ENCODE results near the gene TMEM72. TPM values are rescaled to one million over a fixed set of nuclear protein-coding genes. Genes with fewer than 3 reads are reported as not detected.

Gene TMEM72
- total RNA-seq, 1 donor from 2014 or later: not detected

- Histone ChIP-seq H3K27ac (no peak overlapping the region), H3K27me3 (no peaks in the 10 kb centered on the region), H3K4me3 (no peak overlapping the region), H3K9me3 (no peaks in the 10 kb centered on the region), H3K4me1 (peaks cover 0 to 11% of the 10 kb centered on the region in 2 donors), H3K36me3 (no peaks in the 10 kb centered on the region)
- intact Hi-C loops (cut with DNase I): no loop called here
- peak in 1 of 2 donors; percentile 27 for DNase-seq (ENCODE audit: low spot score in 2 of 2)
- no peak for TF ChIP-seq CTCF (IDR thresholded peaks at IDR 0.05)
Observed at GRCh38 chr10:44883593-44884331, 27.4 kb upstream of the TMEM72 start.

- Histone ChIP-seq H3K4me1 (peaks cover 0 to 7% of the 10 kb centered on the region in 2 donors), H3K9me3 (no peaks in the 10 kb centered on the region), H3K36me3 (no peaks in the 10 kb centered on the region), H3K4me3 (no peak overlapping the region), H3K27ac (no peak overlapping the region), H3K27me3 (no peaks in the 10 kb centered on the region)
- peak in 1 of 2 donors; percentile 16 for DNase-seq (ENCODE audit: low spot score in 2 of 2)
- intact Hi-C loops (cut with DNase I): no loop called here
- TF ChIP-seq CTCF (IDR thresholded peaks at IDR 0.05): no peak
Observed at GRCh38 chr10:44885710-44886109, 25.4 kb upstream of the TMEM72 start.

- intact Hi-C loops (cut with DNase I): no loop called here
- peak in 1 of 2 donors; percentile 34 for DNase-seq (ENCODE audit: low spot score in 2 of 2)
- Histone ChIP-seq H3K9me3 (no peaks in the 10 kb centered on the region), H3K27me3 (no peaks in the 10 kb centered on the region), H3K27ac (no peak overlapping the region), H3K4me1 (peaks cover 0 to 4% of the 10 kb centered on the region in 2 donors), H3K36me3 (no peaks in the 10 kb centered on the region), H3K4me3 (no peak overlapping the region)
- no peak for TF ChIP-seq CTCF (IDR thresholded peaks at IDR 0.05)
Observed at GRCh38 chr10:44886966-44887365, 24.2 kb upstream of the TMEM72 start.

- Histone ChIP-seq H3K27ac (no peak overlapping the region), H3K27me3 (no peaks in the 10 kb centered on the region), H3K4me3 (no peak overlapping the region), H3K9me3 (no peaks in the 10 kb centered on the region), H3K36me3 (no peaks in the 10 kb centered on the region), H3K4me1 (no peaks in the 10 kb centered on the region)
- intact Hi-C loops (cut with DNase I): no loop called here
- no peak for TF ChIP-seq CTCF (IDR thresholded peaks at IDR 0.05)
- DNase-seq (ENCODE audit: low spot score in 2 of 2): no peak
Observed at GRCh38 chr10:44888886-44889285, 22.3 kb upstream of the TMEM72 start.

- Histone ChIP-seq H3K4me1 (no peaks in the 10 kb centered on the region), H3K27ac (no peak overlapping the region), H3K27me3 (no peaks in the 10 kb centered on the region), H3K4me3 (no peak overlapping the region), H3K9me3 (no peaks in the 10 kb centered on the region), H3K36me3 (no peaks in the 10 kb centered on the region)
- TF ChIP-seq CTCF (IDR thresholded peaks at IDR 0.05): no peak
- intact Hi-C loops (cut with DNase I): no loop called here
- DNase-seq (ENCODE audit: low spot score in 2 of 2): no peak
Observed at GRCh38 chr10:44889834-44890233, 21.3 kb upstream of the TMEM72 start.
